HG03354 (cell line): ENCODE results near the gene ZCCHC9.

Experiments
- ATAC-seq: cut with Tn5 transposase; IDR thresholded peaks from one replicate; pipeline ENCODE4 v1.9.1; 2021; ENCODE audit warnings: mild to moderate bottlenecking; ENCODE audit not compliant: unreplicated experiment, poor library complexity, severe bottlenecking

The ZCCHC9 gene

DNA sequence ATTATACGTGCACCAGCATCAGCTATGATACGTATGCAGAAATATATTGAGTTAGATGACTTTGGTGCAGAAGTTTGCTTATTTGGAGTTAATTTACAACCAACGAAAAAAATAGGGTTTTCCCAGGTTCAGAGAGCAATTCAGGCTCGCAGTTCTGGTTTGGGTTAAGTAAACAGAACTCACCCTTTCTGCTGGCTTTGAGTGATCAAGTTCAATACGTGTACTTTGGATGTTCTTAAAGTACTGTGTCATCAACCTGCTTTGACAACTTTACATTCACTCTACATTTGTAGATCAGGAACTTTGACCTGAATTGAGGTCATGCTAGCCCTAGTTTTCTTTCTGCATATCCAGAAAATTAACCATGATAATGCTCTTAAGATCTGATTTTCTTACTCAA is 51.8 kb downstream of the ZCCHC9 start:
- ATAC-seq: no peak

DNA sequence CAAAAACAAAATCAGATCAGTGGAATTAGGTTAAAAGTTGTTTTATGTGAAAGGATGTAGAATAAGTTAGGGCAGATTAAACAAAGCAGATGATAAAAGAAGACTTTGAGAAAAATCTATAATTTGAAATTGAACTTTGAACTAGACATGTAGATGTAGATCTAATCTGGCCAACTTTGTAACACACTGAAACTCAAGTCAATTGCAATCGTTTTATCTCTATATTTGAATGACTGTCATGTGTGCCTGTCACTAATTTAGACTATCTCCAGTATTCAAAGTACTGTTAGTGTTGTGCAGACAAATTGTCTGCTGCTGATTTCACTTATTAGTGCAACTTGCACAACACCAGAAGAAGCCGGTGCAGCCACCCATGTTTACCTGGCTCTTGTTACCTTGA is 52.7 kb downstream of the ZCCHC9 start:
- ATAC-seq: no peak

DNA sequence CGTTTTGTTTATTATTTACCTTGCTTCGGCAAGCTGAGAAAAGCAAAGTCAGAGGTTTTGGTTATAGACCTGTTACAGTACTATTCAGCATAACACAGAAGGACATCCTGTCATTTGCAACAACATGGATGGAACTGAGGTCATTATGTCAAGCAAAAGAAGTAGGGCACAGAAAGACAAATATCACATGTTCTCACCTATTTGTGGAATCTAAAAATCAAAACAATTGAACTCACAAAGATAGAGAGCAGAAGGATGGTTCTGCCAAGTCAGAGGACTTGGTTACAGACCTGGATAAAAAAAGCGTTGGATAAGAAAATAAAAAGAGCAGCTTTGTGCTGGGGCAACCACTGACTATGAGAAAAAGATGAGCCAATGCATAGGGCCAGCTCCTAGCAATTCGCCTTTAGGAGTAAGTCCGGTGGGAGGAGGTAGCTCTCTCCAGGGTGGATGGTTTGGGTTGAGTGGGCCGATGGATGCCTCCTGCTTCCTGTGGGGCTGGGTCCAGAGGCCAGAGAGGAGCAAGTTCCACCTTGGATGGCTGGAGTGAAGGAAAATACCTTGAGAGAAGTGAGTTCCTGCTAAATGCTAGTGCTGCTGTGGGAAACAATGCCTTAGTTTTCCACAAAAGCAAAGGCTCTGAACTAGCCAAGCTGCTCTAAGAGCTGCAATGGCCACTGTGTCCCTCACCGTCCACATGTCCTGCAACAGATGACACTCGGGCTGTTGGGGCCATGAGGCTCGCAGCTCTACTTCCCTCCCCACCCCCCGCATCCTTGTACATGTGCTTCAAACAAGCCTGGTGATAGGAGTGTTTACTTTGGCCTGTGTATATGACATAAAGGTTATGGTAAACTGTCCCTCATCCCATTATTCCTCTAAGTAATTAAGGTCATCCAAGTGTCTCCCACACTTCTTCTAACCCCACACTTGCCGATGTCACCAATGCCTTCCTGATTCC is 54.2 kb downstream of the ZCCHC9 start:
- no peak for ATAC-seq

DNA sequence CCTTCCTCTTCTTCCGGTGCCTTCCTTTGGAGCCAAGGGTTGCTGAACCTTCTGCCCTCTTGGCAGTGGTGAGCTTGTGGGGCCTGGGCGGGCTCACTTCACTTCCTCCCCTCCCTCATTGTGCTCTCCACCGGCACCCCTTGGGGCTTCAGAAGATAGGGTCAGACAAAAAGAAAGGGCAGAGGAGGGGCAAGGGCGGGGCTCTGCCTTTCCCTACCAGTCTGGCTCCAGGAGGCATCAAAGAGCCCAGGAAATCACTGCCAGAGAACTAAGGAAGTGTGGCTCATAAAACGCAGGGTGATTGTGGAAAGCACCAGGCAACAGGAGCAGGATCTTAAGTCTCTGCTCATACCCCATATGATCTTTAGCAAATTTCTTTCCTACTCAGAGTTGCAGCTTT is 57.7 kb downstream of the ZCCHC9 start:
- no peak for ATAC-seq

DNA sequence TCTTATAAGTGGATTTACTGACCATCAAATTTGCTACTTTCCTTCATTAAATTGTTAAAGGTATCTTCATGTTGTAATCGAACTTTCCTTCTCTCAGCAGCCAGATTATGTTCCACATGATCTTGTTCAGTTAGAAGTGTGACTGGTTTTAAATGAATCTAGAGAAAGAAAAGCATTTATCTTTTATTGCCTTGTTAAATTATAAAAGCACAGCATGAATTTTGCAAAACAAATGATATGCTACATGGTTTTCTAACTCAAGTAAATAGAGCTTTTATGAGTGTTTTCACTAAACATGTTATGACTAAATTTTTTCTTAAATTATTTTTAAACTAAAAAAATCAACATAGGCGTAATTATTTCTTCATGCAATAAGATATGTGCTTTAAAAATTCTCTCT is 58.5 kb downstream of the ZCCHC9 start:
- ATAC-seq: no peak

DNA sequence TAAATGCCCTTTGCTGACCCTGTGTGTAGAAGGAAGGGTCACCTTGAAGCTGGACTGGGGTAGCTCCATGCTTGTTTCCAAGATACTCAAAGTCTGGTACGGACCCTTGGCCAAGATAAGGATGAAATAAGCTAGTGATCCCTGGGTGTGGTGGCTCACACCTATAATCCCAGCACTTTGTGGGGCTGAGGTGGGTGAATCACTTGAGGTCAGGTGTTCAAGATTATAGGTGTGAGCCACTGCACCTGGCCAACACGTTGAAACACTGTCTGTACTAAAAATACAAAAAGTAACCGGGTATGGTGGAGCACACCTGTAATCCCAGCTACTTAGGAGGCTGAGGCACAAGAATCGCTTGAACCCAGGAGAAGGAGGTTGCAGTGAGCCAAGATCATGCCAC is 59.3 kb downstream of the ZCCHC9 start:
- ATAC-seq: no peak

DNA sequence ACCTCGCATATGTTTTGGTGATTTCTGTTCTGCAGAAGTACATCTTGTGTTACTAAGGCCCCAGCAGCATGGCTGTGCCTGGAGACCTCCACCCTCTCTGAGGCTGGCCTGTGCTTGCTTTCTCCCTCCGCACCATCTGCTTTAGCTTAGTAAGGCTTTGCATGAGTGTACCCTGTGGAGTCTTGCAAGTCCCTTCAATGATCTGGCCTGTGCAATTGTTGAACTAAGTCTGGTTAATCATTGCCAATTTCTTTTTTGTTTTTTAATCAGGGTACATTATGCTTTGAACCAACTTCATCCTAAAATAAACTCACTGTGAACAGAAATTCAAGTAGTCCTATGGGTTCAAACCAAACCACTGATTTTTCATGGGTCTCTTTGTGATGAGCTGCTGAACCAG is 60.2 kb downstream of the ZCCHC9 start:
- no peak for ATAC-seq
